Measurements from ENCODE around the gene POU2AF1. TPM values are rescaled to one million over a fixed set of nuclear protein-coding genes. Genes with fewer than 3 reads are reported as not detected.

The POU2AF1 gene
- total and polyA plus RNA-seq, 2 of the 13 experiments (the other 11 are each of a cell fraction or from before 2014, with no cell fraction given) = 1.9 to 3.6 TPM

DNA sequence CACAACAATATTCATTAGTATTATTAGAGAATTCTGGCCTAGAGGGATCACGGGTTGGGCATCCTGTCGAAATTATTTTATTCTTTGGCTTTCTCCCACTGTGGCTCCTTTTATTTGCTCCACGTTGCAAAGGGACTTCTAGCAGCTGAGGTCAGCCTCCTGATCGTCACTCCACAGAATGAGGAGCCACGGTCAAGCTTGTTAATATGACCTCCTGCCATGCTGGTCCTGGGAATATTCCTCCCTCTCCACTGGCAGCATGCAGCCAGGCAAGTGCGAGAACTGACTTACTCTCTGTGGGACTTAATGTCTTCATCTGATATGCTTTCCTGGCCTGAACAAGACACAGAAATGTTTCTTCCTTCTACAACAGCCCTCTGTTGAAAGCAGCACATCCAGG lies 59.8 kb downstream of the POU2AF1 start:
- H3K4me2 ChIP-seq (ENCODE audit: low read depth, low read length) = no peak overlapping the region
- no peak overlapping the region for H3K27ac ChIP-seq (ENCODE audit: extremely low read length, insufficient read depth, low read length)
- no peak for TF ChIP-seq ZNF792 (CRISPR knock-in tag; IDR thresholded peaks at IDR 0.05)
- TF ChIP-seq PTBP1 (IDR thresholded peaks at IDR 0.05; ENCODE audit: low read depth, low read length, poor library complexity, severe bottlenecking) = no peak
- no peak for TF ChIP-seq SCMH1 (CRISPR knock-in tag; IDR thresholded peaks at IDR 0.05; ENCODE audit: borderline replicate concordance)
- no peak for DNase-seq (ENCODE audit: low spot score)
- intact Hi-C loops (cut with micrococcal nuclease; ENCODE audit: unreplicated experiment) (no loop called here), in situ Hi-C loops (cut with HindIII; ENCODE audit: extremely low pct_ligation_motif_present, low pct_unique_long_range_greater_than_20kb) (no loop called here)
- ATAC-seq = no peak
- H4K20me1 ChIP-seq (ENCODE audit: insufficient read depth, low read length) = no peaks in the 10 kb centered on the region
- no peak overlapping the region for H3K9ac ChIP-seq (ENCODE audit: insufficient read depth, low read depth, low read length)
- no TSS peak for BruUV-seq (replicated peaks)
- FAIRE-seq = no peak
- no peak overlapping the region for H3K4me3 ChIP-seq (replicated peaks in 1 of 3; ENCODE audit: insufficient read depth in 1 of 3, low read depth in 2 of 3, low read length in 3 of 3)
- no peaks in the 10 kb centered on the region for H3K27me3 ChIP-seq (ENCODE audit: control insufficient read depth in 1 of 2, insufficient read depth in 2 of 2, low read length in 2 of 2)
- H3K9me3 ChIP-seq (ENCODE audit: low read length) = no peaks in the 10 kb centered on the region
- peaks cover 39% of the 10 kb centered on the region for H3K4me1 ChIP-seq (ENCODE audit: insufficient read depth, low read length)
- POLR2A ChIA-PET = interaction anchor here (2.0 to 2.2 kb wide), 3 partner anchors 15 to 41 kb away, joined by 11 to 39 read pairs (median 12); no protein-coding TSS in a partner anchor
- CTCF ChIA-PET (ENCODE audit: low intra/inter-chr PET ratio, low total read pairs) = no interaction called here
- no peak overlapping the region for H2AFZ ChIP-seq (ENCODE audit: low read length)
- no peaks in the 10 kb centered on the region for H3K36me3 ChIP-seq (replicated peaks in 1 of 2; ENCODE audit: control insufficient read depth in 1 of 2, insufficient read depth in 2 of 2, low read length in 2 of 2)
- 93% methylated on average over 6 of the region's 6 CpGs for WGBS (ENCODE audit: low lambda C conversion rate)
- H3K79me2 ChIP-seq (ENCODE audit: insufficient read depth, low read length) = no peaks in the 10 kb centered on the region

GRCh38 chr11:111312076-111312475 lies 67.0 kb downstream of the POU2AF1 start:
- H2AFZ ChIP-seq (ENCODE audit: low read length) = no peak overlapping the region
- ATAC-seq (no peak), DNase-seq (ENCODE audit: low spot score) (no peak), FAIRE-seq (no peak)
- no peak overlapping the region for H3K4me2 ChIP-seq (ENCODE audit: low read depth, low read length)
- BruUV-seq (replicated peaks) = no TSS peak
- in situ Hi-C loops (cut with HindIII; ENCODE audit: extremely low pct_ligation_motif_present, low pct_unique_long_range_greater_than_20kb) = no loop called here
- peaks cover 51% of the 10 kb centered on the region for H3K4me1 ChIP-seq (ENCODE audit: insufficient read depth, low read length)
- POLR2A ChIA-PET = interaction anchor here (1.0 to 1.4 kb wide), 2 partner anchors 8 to 22 kb away, joined by 3 to 4 read pairs; no protein-coding TSS in a partner anchor
- H4K20me1 ChIP-seq (ENCODE audit: insufficient read depth, low read length) = no peaks in the 10 kb centered on the region
- no peak overlapping the region for H3K9ac ChIP-seq (ENCODE audit: insufficient read depth, low read depth, low read length)
- H3K27ac ChIP-seq (ENCODE audit: extremely low read length, insufficient read depth, low read length) = no peak overlapping the region
- CTCF ChIA-PET (ENCODE audit: low intra/inter-chr PET ratio, low total read pairs) = no interaction called here
- no peak for TF ChIP-seq NFIB (CRISPR knock-in tag; IDR thresholded peaks at IDR 0.05; ENCODE audit: borderline replicate concordance)
- no peak for TF ChIP-seq ZNF350 (CRISPR knock-in tag; IDR thresholded peaks at IDR 0.05; ENCODE audit: borderline replicate concordance, low read depth)
- no peak for TF ChIP-seq ZNF460 (CRISPR knock-in tag; IDR thresholded peaks at IDR 0.05; ENCODE audit: borderline replicate concordance)
- TF ChIP-seq ZC3H4 (CRISPR knock-in tag; IDR thresholded peaks at IDR 0.05; ENCODE audit: borderline replicate concordance) = no peak
- no peak for TF ChIP-seq NR2F1 (CRISPR knock-in tag; IDR thresholded peaks at IDR 0.05)
- TF ChIP-seq RNF2 (conservative IDR thresholded peaks at IDR 0.05; ENCODE audit: low read depth) = no peak
- no peak for TF ChIP-seq ZNF543 (CRISPR knock-in tag; IDR thresholded peaks at IDR 0.05)
- TF ChIP-seq RBM22 (optimal IDR thresholded peaks at IDR 0.05; ENCODE audit: low read length) = no peak
- TF ChIP-seq SP4 (CRISPR knock-in tag; IDR thresholded peaks at IDR 0.05) = no peak
- TF ChIP-seq, protein P1, sequence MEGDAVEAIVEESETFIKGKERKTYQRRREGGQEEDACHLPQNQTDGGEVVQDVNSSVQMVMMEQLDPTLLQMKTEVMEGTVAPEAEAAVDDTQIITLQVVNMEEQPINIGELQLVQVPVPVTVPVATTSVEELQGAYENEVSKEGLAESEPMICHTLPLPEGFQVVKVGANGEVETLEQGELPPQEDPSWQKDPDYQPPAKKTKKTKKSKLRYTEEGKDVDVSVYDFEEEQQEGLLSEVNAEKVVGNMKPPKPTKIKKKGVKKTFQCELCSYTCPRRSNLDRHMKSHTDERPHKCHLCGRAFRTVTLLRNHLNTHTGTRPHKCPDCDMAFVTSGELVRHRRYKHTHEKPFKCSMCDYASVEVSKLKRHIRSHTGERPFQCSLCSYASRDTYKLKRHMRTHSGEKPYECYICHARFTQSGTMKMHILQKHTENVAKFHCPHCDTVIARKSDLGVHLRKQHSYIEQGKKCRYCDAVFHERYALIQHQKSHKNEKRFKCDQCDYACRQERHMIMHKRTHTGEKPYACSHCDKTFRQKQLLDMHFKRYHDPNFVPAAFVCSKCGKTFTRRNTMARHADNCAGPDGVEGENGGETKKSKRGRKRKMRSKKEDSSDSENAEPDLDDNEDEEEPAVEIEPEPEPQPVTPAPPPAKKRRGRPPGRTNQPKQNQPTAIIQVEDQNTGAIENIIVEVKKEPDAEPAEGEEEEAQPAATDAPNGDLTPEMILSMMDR (CRISPR knock-in tag; IDR thresholded peaks at IDR 0.05) = no peak
- TF ChIP-seq ZNF740 (CRISPR knock-in tag; IDR thresholded peaks at IDR 0.05) = no peak
- TF ChIP-seq SMYD3 (CRISPR knock-in tag; IDR thresholded peaks at IDR 0.05) = no peak
- TF ChIP-seq TP53 (CRISPR knock-in tag; conservative IDR thresholded peaks at IDR 0.05) = no peak
- H3K36me3 ChIP-seq (replicated peaks in 1 of 2; ENCODE audit: control insufficient read depth in 1 of 2, insufficient read depth in 2 of 2, low read length in 2 of 2) = no peaks in the 10 kb centered on the region
- 69% methylated on average over 1 of the region's 1 CpG for WGBS (ENCODE audit: low lambda C conversion rate)
- H3K79me2 ChIP-seq (ENCODE audit: insufficient read depth, low read length) = no peaks in the 10 kb centered on the region
- H3K9me3 ChIP-seq (ENCODE audit: low read length) = no peaks in the 10 kb centered on the region
- no peaks in the 10 kb centered on the region for H3K27me3 ChIP-seq (ENCODE audit: control insufficient read depth in 1 of 2, insufficient read depth in 2 of 2, low read length in 2 of 2)
- no peak overlapping the region for H3K4me3 ChIP-seq (replicated peaks in 1 of 3; ENCODE audit: insufficient read depth in 1 of 3, low read depth in 2 of 3, low read length in 3 of 3)
- intact Hi-C loops (cut with micrococcal nuclease; ENCODE audit: unreplicated experiment) = no loop called here
